HuH-7 (cell line): ENCODE data around the gene SSH2.
"Not testable (repeated sequence)": the region's sequence is repeated elsewhere in the genome, so short reads cannot be mapped to it uniquely, and the experiment has no call there.

Source experiments
- DNase-seq: peaks from one replicate; pipeline ENCODE4 v3.0.0; 2011; ENCODE audit warnings: low spot score

Gene SSH2

DNA sequence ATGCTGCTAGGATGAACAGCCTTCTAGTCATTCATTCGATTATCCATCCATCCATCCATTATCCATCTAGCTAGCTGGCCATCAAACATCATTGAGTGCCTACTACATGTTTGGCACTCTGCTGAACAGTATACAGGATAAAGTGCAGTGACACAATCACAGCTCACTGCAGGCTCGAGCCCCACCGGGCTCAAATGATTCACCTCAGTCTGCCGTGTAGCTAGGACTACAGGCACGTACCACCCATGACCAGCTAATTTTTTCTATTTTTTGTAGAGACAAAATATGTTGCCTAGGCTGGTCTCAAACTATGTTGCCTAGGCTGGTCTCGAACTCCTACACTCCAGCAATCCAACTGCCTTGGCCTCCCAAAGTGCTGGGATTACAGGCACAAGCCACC, 50.0 kb downstream of the SSH2 start:
- no peak for DNase-seq

DNA sequence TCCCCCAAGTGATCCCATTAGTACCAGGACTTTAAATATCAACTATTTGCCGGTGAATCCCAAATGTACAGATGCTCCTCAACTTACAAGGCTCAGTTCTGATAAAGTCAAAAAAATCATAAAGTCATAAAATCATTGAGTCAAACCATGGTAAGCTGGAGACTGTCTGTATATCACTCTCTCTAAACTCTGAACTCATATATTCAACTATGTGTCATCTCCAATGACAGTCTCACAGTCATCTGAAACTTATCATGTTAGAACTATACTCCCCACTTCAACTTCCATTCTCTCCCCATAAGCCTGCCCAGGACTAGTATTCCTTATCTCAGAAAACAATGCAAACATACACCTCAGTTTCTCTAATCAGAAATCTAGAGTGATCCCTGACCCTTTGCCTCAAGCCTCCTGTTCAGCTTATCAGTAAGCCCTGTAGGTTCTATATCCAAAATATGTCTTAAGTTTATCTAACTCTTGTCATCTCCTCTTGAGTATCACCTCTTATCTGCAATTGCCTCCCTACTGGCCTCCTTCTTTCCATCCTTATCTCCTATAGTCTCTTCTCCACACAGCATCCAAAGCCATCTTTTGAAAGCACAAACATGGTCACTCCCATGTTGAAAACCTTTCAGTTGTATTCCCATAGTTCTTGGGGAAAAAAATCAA, 55.0 kb downstream of the SSH2 start:
- no peak for DNase-seq

DNA sequence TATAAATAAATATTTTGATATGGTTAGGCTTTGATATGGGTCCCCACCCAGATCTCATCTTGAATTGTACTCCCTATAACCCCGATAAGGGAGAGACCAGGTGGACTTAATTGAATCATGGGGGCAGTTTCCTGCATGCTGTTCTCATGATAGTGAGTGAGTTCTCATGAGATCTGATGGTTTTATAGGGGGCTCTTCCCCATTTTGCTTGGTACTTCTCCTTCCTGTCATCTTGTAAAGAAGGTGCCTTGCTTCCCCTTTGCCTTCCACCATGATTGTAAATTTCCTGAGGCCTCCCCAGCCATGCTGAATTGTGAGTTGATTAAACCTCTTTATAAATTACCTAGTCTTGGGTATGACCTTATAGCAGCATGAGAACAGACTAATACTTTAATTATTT, 55.7 kb downstream of the SSH2 start:
- DNase-seq, result not testable (repeated sequence)

DNA sequence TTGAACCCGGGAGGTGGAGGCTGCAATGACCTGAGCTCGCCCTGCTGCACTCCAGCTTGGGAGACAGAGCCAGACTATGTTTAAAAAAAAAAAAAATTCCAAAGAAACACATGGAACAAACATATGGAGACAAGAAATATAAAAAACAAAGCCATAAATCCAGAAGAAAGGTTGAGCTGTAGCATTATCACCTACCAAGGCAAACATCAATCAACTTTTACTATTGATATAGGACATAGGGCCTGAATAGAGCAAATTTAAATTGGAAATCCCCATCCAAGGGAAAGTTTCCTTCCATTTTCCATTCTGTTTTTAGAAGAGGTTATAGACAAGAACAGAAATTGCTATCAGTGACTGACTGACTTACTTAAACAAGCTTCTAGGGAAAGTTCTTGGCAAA, 56.6 kb downstream of the SSH2 start:
- no peak for DNase-seq

DNA sequence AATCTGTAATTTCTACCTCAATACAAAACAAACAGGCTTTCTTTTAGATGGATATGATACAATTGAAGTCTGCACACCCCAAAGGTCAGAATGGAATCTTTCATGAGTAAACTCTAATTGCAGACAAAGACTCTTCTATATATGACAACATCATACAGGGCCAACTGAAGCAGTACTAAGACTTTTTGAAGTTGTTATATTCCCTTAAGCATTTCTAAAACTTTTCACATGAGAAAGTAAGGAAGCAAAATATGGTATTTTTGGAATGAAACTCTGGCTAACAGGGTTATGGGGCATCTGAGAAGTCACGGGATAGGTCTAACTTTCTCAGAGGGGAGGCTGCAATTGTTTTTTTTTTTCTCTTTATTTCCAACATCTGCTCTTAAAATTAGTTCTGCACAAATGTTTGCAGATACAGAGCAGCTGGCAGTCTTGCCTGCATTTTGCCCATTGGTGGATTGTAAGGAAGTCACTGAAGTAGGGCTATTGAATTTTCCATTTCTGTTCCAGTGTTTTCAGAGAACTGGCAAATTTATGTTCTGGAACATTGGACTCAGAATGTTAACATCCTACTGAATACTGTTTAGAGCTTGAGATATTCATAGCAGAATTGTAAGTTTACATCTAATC, 59.1 kb downstream of the SSH2 start:
- no peak for DNase-seq

DNA sequence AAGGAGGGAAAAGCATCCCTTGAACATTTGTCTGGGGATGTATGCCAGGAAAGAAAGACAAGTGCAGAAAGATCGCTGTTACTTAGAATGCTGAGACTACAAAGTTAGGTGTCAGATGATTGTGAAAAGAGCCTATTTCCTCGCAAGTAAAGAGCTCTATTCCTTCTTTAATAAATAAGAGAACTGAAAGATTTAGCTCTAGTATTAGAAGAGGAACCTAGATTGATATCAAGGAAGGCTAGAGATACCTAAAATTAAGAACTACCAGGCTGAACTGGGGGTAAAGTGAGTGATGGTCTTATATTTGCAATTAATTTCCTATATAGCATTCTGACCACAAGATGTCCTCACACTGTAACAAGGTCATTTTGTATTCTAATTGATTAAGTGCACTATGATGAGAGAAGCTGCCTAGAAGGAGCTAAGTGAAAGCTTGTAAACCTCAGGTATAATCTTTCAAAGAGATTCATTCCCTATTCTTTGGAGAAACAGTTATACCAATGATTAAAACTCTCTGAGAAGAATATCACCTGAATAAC, 62.3 kb downstream of the SSH2 start:
- DNase-seq, result no peak

DNA sequence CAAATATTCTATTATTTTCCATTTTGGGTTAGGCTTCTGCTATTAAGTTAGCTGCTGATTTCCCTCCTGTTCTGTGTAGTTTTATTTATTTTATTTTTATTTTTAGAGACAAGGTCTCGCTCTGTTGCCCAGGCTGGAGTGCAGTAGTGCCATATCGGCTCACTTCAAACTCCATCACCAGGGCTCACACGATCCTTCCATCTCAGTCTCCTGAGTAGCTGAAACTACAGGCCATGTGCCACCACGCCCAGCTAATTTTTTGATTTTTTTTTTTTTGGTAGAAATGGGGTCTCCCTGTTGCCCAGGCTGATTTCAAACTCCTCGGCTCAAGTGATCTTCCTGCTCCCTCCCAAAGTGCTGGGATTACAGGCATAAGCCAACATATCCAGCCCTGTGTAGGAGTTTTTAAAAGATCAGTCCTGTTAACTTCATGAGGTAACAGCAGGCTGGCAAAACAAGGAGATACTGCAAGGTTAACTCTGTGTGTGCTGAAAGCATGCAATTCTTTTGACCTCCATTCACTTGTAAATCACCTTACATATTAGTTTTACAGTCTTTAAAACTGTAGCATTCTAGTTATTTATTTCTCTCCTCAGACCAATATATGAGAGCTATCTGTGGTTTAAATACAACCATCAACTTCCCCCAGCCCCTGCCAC, 63.2 kb downstream of the SSH2 start:
- no peak for DNase-seq

DNA sequence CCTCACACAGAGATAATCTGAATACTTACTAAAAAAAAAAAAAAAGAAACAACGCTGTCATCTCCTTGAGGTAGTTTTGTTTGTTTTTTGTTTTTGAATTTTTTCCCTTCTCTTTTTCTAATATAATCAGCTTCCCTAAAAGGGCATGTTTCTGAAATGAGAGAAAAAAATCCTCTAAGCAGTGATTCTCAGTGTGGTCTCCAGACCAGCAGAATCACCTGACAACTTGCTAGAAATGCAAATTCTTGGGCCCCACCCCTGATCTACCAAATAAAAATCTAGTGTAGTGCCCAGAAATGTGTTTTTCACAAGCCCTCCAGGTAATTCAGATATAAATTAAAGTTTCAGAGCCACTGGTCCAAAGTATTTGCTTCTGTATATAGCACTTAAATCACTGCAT, 65.4 kb downstream of the SSH2 start:
- no peak for DNase-seq

DNA sequence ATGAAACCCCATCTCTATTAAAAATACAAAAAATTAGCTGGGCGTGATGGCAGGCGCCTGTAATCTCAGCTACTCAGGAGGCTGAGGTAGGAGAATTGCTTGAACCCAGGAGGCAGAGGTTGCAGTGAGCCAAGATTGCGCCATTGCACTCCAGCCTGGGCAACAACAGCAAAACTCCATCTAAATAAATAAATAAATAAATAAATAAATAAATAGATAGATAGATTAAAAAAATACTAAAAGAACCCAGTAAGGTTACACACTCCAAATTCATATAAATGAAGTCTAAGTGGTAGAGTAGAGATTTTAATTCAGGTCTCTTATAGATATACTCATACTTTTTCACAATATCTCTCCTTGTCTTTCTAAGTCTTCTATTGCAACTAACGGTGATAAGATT, 65.9 kb downstream of the SSH2 start:
- not testable (repeated sequence) for DNase-seq

DNA sequence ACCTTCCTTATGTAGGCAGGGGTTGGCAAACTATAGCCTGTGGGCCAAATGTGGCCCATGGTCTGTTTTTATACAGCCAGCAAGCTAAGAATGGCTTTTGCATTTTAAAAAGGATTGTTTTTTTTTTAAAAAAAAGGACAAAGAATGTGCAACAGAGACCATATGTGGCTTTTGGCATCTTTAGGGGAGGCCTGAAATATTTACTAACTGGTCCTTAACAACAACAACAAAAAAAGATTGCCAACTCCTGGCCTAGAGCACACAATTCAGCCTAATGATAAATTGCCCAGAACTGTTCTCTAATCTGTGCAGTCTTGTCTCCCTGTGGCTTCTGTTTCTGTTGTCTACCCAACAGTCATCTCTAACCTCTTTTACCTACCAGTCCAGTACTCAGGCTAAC, 67.1 kb downstream of the SSH2 start:
- DNase-seq, result no peak

DNA sequence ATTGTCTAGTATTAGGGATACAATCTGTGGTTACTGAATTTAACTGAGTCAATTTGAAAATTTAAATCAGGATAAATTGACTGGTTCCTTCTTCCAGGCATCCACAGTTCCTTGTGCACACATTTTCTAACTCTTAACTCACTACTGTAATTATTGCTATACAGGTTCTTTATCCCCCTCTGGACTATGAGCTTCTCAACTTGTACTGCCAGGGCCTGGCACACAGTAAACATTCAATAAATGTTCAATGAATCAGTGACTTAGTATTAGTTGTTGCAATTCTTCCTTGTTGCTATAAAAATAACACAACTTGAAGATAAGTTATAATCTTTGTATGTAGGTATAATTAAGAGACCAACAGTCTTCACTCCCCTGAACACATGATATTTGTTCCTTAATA, 67.9 kb downstream of the SSH2 start:
- no peak for DNase-seq

DNA sequence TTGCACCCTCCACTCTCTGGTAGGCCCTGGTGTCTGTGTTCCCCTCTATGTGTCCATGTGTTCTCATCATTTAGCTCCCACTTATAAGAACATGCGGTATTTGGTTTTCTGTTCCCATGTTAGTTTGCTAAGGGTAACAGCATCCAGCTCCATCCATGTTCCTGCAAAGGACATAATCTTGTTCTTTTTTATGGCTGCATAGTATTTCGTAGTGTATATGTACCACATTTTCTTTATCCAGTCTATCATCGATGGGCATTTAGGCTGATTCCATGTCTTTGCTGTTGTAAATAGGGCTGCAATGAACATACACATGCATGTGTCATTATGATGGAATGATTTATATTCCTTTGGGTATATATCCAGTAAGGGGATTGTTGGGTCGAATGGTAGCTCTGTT, 70.6 kb downstream of the SSH2 start:
- DNase-seq, result not testable (repeated sequence)

DNA sequence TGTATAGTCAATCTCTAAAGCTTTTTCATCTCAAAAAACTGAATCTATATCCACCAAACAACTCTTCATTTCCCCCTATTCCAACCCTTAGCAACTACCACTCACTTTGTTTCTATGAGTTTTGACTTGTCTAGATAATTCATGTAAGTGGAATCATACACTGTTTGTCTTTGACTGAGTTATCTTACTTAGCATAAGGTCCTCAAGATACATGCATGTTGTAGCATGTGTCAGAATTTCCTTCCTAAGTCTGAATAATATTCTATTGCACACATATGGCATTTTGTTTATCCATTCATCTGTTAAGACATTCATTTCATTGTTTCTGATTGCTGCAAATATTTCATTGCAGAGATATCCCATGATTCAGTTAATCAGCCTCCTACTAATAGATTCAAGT, 72.2 kb downstream of the SSH2 start:
- DNase-seq, result no peak

DNA sequence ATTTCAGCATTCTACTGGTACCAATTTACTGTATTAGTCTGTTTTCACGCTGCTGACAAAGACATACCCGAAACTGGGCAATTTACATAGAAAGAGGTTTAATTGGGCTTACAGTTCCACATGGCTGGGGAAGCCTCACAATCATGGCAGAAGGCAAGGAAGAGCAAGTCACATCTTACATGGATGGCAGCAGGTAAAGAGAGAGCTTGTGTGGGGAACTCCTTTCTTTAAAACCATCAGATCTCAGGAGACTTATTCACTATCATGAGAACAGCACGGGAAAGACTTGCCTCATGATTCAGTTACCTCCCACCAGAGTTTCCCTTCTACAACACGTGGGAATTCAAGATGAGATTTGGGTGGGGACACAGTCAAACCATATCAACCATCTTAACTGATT, 72.9 kb downstream of the SSH2 start:
- not testable (repeated sequence) for DNase-seq

DNA sequence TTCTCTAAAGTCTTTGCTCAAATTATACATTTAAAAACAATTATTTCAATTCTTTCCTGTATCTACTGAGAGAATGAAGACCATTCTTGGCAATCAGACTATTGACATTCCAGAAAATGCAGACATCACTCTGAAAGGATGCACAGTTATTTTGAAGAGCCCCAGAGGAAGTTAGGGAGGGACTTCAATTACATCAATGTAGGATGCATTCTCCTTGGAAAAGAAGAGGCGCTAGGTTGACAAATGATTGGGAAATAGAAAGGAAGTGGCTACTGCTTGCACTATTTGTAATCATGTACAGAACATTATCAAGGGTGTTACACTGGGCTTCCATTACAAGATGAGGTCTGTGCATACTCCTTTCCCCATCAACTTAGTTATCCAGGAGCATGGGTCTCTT, 74.3 kb downstream of the SSH2 start:
- DNase-seq, result no peak

DNA sequence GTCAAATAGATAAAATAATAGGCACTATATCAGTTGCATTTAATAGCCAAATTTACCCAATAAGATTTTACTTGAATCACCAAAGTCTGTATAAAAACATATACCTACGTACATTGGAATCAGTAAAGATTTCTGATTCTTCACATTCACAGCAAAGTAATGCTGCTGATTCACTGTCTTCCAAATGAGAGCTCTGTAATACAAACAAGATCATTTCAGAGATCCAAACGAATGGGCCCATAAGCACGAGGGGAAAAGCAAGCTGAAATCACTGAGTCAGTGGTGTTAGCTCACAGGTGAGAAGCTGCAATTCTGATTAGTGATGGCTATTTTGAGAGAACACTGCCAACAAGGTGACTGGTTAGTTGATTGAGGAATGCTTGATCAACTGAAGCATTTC, 81.3 kb downstream of the SSH2 start:
- DNase-seq, result no peak

DNA sequence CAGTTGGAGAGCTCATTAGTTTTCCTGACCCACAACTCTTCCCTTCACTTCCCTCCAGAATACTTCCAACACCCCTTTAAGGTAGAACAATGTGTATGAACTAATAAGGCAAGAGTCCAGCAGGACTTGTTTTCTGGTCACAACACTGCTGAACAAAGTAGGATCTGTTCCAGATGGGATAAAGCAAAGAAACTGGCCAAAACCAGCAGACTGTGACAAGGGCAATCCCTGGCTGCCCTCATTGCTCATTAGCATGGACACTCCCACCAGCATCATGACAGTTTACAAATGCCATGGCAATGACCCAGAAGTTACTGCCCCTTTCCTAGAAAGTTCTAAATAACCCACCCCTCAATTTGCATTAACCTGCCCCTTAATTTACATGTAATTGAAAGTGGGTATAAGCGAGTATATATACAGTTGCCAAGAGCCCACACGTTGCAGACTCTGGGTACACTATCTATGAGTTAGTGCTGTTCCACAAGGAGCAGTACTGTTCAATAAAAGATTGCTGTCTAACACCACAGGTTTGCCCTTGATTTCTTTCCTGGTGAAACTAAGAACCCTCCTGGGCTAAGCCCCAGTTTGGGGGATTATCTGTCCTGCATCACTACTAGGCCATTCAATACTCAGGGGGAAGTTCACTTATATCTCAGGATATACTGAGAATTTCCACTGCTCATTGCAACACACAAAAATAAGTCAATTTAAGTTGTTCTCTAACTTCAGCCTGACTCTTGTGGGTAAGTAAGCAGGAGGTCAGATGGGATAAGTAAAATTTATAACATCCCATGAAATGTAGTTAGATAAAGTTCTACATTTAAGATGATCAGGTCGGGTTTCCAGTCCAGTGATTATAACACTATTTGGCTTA, 82.3 kb downstream of the SSH2 start:
- DNase-seq, result no peak

DNA sequence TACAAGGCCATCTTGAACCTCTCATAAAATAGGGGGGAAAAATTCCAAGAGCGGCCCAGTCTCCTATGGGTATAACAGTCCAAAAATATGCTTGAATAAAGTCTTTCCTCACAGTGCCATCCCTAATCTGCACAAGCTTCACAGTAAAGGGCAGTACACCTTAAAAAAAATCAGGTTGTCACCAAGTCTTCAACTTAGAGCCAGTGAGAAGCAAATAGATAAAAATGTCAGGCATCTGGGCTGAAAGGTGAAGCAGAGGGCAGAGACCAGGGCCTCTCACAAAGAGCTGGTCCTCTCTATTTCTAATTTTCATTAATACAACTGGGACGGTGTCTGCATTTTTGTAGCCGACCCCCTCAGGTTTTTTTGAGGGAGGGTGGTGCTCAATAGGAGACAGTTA, 82.9 kb downstream of the SSH2 start:
- no peak for DNase-seq

DNA sequence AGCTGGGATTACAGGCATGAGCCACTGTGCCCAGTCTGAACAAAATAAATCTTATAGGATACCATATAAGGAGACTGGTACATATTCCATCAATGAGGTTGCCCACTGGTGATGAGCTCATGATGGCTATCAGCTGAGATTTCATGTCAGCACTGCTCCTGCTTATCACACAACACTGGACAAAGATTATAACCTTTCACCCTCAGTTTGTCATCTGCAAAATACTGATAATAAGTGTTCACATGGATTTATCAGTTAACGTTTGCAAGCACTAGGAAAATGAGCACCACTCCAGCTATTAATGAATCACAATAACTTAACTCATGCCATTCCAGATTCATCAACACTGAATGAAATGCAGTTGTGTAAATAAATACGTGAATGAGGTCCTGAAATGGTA, 83.7 kb downstream of the SSH2 start:
- DNase-seq, result no peak

DNA sequence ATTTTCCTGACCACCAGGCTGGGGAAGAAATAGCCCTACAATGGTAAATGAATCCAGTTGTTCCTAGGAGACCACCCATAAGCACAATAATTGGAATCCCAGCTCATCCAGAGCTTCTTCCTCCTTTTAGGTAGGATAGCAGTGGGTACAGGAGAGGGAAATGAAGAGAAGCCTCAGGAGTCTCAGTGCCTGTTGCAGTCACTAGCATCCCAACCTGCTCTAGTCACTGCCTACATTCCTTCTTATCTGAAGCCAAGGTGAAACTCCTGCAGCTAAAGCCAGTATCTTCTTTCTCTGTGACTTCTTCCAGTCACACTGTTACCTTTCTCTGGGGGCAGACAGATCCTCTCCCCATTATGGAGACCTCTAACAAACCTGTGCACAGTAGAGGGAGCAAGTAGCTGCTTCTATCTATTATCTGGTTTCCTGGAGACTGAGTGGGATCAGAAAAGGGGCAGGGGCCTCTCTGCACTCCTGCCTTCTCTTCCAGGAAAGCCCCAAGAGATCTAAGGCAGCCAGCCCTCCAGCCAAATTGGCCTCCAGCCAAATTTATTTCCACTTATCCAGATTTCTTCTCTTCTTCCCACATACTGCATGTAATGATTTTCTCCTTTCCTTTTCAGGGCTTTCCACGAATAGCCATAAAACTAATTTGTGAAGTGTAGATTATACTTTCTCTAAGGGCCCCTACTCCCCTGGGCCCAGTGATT, 85.5 kb downstream of the SSH2 start:
- DNase-seq, result no peak

DNA sequence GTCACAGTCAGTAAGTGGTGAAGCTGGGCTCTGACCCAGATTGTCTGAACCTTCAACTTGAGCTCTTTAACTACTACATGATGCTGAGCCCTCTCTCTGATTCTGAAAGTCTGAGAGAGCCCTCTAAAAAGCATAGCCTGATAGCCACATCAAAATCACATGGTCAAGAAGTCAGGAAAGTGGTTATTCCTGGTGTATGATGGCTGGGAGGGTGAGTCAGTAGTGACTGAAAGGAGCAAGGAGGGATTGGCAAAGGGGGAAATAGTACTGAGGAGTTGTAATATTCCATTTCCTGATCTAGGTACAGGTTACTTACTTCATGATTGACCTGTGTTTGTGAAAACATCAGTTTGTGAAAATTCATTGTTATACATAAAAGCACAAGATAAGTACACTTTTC, 89.1 kb downstream of the SSH2 start:
- no peak for DNase-seq

DNA sequence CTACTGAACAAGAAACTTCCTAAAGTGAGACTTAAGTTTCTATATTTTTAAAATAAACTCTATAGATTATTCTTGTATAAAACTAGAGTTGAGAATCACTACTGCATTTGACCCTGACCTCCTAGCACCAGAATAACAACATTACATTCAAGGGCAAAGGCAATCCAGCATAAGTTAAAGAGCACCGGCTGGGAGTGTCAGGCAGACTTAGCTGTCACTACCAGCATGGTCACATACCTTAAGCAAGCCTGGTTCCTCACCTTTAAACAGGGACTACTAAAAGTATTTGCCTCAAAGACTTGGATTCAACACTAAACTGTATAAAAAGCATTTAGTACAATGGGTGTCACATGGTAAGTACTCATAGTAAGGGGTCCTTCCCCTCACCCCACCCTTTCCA, 90.4 kb downstream of the SSH2 start:
- DNase-seq, result no peak
